A673 (cell line): Measurements from ENCODE around the gene MRM3.
"Not testable (repeated sequence)": the region's sequence is repeated elsewhere in the genome, so short reads cannot be mapped to it uniquely, and the experiment has no call there.

Experiments used
- CTCF ChIP-seq: fragments of 300-800, 200-600 bp; sonication (generic); conservative IDR thresholded peaks from 2 replicates; pipeline ENCODE4 v1.5.1; 2017; ENCODE audit warnings: low read depth, mild to moderate bottlenecking, antibody characterized with exemption, low read length, moderate library complexity, mixed read lengths
- EZH2 ChIP-seq: fragments of 200-600 bp; sonication (generic); IDR thresholded peaks from 2 replicates; pipeline ENCODE4 v1.6.1; 2017; ENCODE audit warnings: borderline replicate concordance, low read depth, mild to moderate bottlenecking, mixed read lengths, antibody characterized with exemption, low read length; ENCODE audit not compliant: poor library complexity, severe bottlenecking

- TF ChIP-seq CTCF, EZH2: not testable (repeated sequence)
Observed at GRCh38 chr17:755319-755961, 26.7 kb upstream of the MRM3 start.
